HL-60 (cell line): ENCODE measurements around the gene SFXN1.
"Not testable (repeated sequence)": the region's sequence is repeated elsewhere in the genome, so short reads cannot be mapped to it uniquely, and the experiment has no call there.

ENCODE experiments used
- DNase-seq, 2 experiments: peaks; one replicate each; pipeline ENCODE4 v3.0.0-alpha.2; 2010 to 2020; ENCODE audit warnings: low read depth in 1 of 2, low spot score in 1 of 2
- H3K27ac ChIP-seq: fragments of 250-450 bp; sonication (Bioruptor Pico); replicated peaks from 2 replicates; pipeline ENCODE4 v1.5.1; 2020; ENCODE audit warnings: mild to moderate bottlenecking, moderate library complexity
- H3K27me3 ChIP-seq: fragments of 250-450 bp; sonication (Bioruptor Pico); 2 replicates; pipeline ENCODE4 v1.5.1; 2021; ENCODE audit warnings: mild to moderate bottlenecking, moderate library complexity; ENCODE audit not compliant: insufficient read depth, poor library complexity, severe bottlenecking
- H3K4me3 ChIP-seq: replicated peaks from 2 replicates; pipeline ENCODE4 v1.5.1; 2011; ENCODE audit warnings: mild to moderate bottlenecking, control low read depth, low read length; ENCODE audit not compliant: insufficient read depth
- CTCF ChIP-seq: IDR thresholded peaks from one replicate; pipeline ENCODE4 v1.5.1; 2011; ENCODE audit warnings: low read length, control low read depth, inconsistent platforms; ENCODE audit not compliant: insufficient read depth
- GABPA ChIP-seq: IDR thresholded peaks from 2 replicates; pipeline ENCODE4 v1.6.1; 2012; ENCODE audit warnings: low read depth
- POLR2AphosphoS5 ChIP-seq: IDR thresholded peaks from 2 replicates; pipeline ENCODE4 v1.6.1; 2012; ENCODE audit warnings: low read depth
- REST ChIP-seq: IDR thresholded peaks from 2 replicates; pipeline ENCODE4 v1.6.1; 2012; ENCODE audit warnings: low read depth; ENCODE audit not compliant: insufficient replicate concordance
- SPI1 ChIP-seq: IDR thresholded peaks from 2 replicates; pipeline ENCODE4 v1.6.1; 2012; ENCODE audit warnings: low read depth, mild to moderate bottlenecking, borderline replicate concordance

The SFXN1 gene

GRCh38 chr5:175438234-175438857 is 40.0 kb upstream of the SFXN1 start:
- no peak overlapping the region for H3K4me3 ChIP-seq
- peaks cover 36% of the 10 kb centered on the region for H3K27me3 ChIP-seq
- H3K27ac ChIP-seq: no peak overlapping the region
- no peak for DNase-seq
- TF ChIP-seq REST (no peak), SPI1 (no peak), CTCF (no peak), POLR2AphosphoS5 (no peak), GABPA (no peak)

GRCh38 chr5:175443514-175444059 is 34.8 kb upstream of the SFXN1 start:
- Histone ChIP-seq H3K27me3 (peaks cover 41% of the 10 kb centered on the region), H3K4me3 (no peak overlapping the region), H3K27ac (no peak overlapping the region)
- TF ChIP-seq POLR2AphosphoS5: no peak
- DNase-seq: no peak

GRCh38 chr5:175444060-175444904 is 34.1 kb upstream of the SFXN1 start, which contains the start of gene DRD1:
Gene DRD1, minus strand, starts transcription at chr5:175444182. Its CDS starts 1,083 bp downstream, at chr5:175443099.
- H3K4me3 ChIP-seq: no peak within 1 kb of the TSS
- DNase-seq: no peak
- no peak for TF ChIP-seq REST
- peak; percentile 33 for TF ChIP-seq CTCF
- TF ChIP-seq SPI1: no peak
- TF ChIP-seq POLR2AphosphoS5: no peak

GRCh38 chr5:175444905-175445456 is 33.4 kb upstream of the SFXN1 start:
- H3K27me3 ChIP-seq: peaks cover 41% of the 10 kb centered on the region
- DNase-seq: no peak
- H3K27ac ChIP-seq: no peak overlapping the region
- TF ChIP-seq POLR2AphosphoS5 (no peak), CTCF (no peak), SPI1 (no peak), REST (no peak), GABPA (no peak)
- H3K4me3 ChIP-seq: no peak overlapping the region

More at GRCh38 chr5:175444060-175444904, 34.1 kb upstream of the SFXN1 start, which contains the start of gene DRD1:
- peaks cover 41% of the 10 kb centered on the region for H3K27me3 ChIP-seq
- H3K27ac ChIP-seq: no peak within 1 kb of the TSS

- H3K27me3 ChIP-seq: peaks cover 45% of the 10 kb centered on the region
- DNase-seq, H3K4me3 ChIP-seq, H3K27ac ChIP-seq: not testable (repeated sequence)
Observed at GRCh38 chr5:175446378-175446777, 32.0 kb upstream of the SFXN1 start.
